ENCODE data around the gene THAP2.
"Not testable (repeated sequence)": the region's sequence is repeated elsewhere in the genome, so short reads cannot be mapped to it uniquely, and the experiment has no call there.

The THAP2 gene

GRCh38 chr12:71664411-71665089, 449 bp downstream of the THAP2 start:
- no peak for DNase-seq

- DNase-seq, result no peak
Measured at GRCh38 chr12:71665090-71665463, 976 bp downstream of the THAP2 start.

GRCh38 chr12:71666259-71666658, 2.2 kb downstream of the THAP2 start:
- DNase-seq, result no peak

GRCh38 chr12:71671311-71671710, 7.2 kb downstream of the THAP2 start:
- no peak for DNase-seq

- no peak for DNase-seq
Measured at GRCh38 chr12:71671816-71672215, 7.7 kb downstream of the THAP2 start.

GRCh38 chr12:71682466-71682865, 18.4 kb downstream of the THAP2 start:
- no peak for DNase-seq

- no peak for DNase-seq
Measured at GRCh38 chr12:71683633-71684032, 19.5 kb downstream of the THAP2 start.

- no peak for DNase-seq
Measured at GRCh38 chr12:71684081-71684480, 20.0 kb downstream of the THAP2 start.

GRCh38 chr12:71685312-71685906, 21.3 kb downstream of the THAP2 start:
- no peak for DNase-seq

GRCh38 chr12:71685914-71686657, 22.0 kb downstream of the THAP2 start, which contains the start of gene TMEM19:
Gene TMEM19 (plus strand): TSS chr12:71686082. CDS start chr12:71686681, 599 bp downstream.
- peak; percentile 67 to 69 for DNase-seq

GRCh38 chr12:71686658-71687025, 22.5 kb downstream of the THAP2 start:
- DNase-seq, result no peak

GRCh38 chr12:71687172-71687571, 23.1 kb downstream of the THAP2 start:
- DNase-seq, result not testable (repeated sequence)

GRCh38 chr12:71688961-71689570, 25.0 kb downstream of the THAP2 start:
- DNase-seq, result no peak

- DNase-seq, result no peak
Measured at GRCh38 chr12:71691504-71692129, 27.5 kb downstream of the THAP2 start.

GRCh38 chr12:71693126-71693525, 29.0 kb downstream of the THAP2 start:
- DNase-seq, result no peak

- DNase-seq, result not testable (repeated sequence)
Measured at GRCh38 chr12:71693651-71694050, 29.6 kb downstream of the THAP2 start.

- DNase-seq, result no peak
Measured at GRCh38 chr12:71694099-71694820, 30.2 kb downstream of the THAP2 start.

- no peak for DNase-seq
Measured at GRCh38 chr12:71695782-71696181, 31.7 kb downstream of the THAP2 start.

GRCh38 chr12:71702181-71702580, 38.1 kb downstream of the THAP2 start:
- not testable (repeated sequence) for DNase-seq

GRCh38 chr12:71702590-71702989, 38.5 kb downstream of the THAP2 start:
- no peak for DNase-seq

GRCh38 chr12:71703206-71703605, 39.1 kb downstream of the THAP2 start:
- DNase-seq, result no peak

- DNase-seq, result no peak
Measured at GRCh38 chr12:71704920-71705319, 40.8 kb downstream of the THAP2 start.

All from stimulated activated CD4-positive, alpha-beta T cell treated with anti-CD3 and anti-CD28 coated beads, Interleukin-2, amount 100 ng/mL, for 48 hours (primary cell).